Upper lobe of left lung (tissue), 6 donors: ENCODE data around the gene ASIP. TPM values are rescaled to one million over a fixed set of nuclear protein-coding genes. Genes with fewer than 3 reads are reported as not detected.
A peak's percentile ranks its signal among the peaks of the same experiment; 100 is the strongest.
"Not testable (repeated sequence)": the region's sequence is repeated elsewhere in the genome, so short reads cannot be mapped to it uniquely, and the experiment has no call there.

Source experiments
- ATAC-seq, 2 donors: fragments of 200-7000 bp; cut with Tn5 transposase; one replicate each; pipeline ENCODE4 v1.9.1; 2022; ENCODE audit warnings: mild to moderate bottlenecking in 2 of 2, moderate library complexity in 2 of 2; ENCODE audit not compliant: low FRiP score in 2 of 2
- DNase-seq, 2 donors: peaks; one replicate each; pipeline ENCODE4 v3.0.0-alpha.2; 2019 to 2020
- H3K27ac ChIP-seq, 4 donors: fragments of 200-600 bp; sonication (generic); one replicate each; pipeline ENCODE4 v1.5.1; 2016 to 2019
- H3K27me3 ChIP-seq, 4 donors: fragments of 200-600 bp; sonication (generic); one replicate each; pipeline ENCODE4 v1.5.1; 2017 to 2019
- H3K36me3 ChIP-seq, 4 donors: fragments of 200-600 bp; sonication (generic); one replicate each; pipeline ENCODE4 v1.5.1; 2016 to 2019
- H3K4me1 ChIP-seq, 4 donors: fragments of 200-600 bp; sonication (generic); one replicate each; pipeline ENCODE4 v1.5.1; 2018 to 2019
- H3K4me3 ChIP-seq, 4 donors: fragments of 200-600 bp; sonication (generic); one replicate each; pipeline ENCODE4 v1.5.1; 2017 to 2019; ENCODE audit warnings: mild to moderate bottlenecking in 2 of 4, moderate library complexity in 1 of 4
- H3K9me3 ChIP-seq, 4 donors: fragments of 200-600 bp; sonication (generic); one replicate each; pipeline ENCODE4 v1.5.1; 2018 to 2019
- EP300 ChIP-seq, 4 donors: sonication (generic); formaldehyde crosslinking; IDR thresholded peaks; one replicate each; pipeline ENCODE4 v1.5.1; 2017; ENCODE audit warnings: antibody characterized with exemption in 4 of 4, control low read depth in 2 of 4
- POLR2A ChIP-seq, 4 donors: fragments of 450-650 bp; IDR thresholded peaks; one replicate each; pipeline ENCODE4 v1.5.1; 2016 to 2017; ENCODE audit warnings: antibody characterized with exemption in 4 of 4, mild to moderate bottlenecking in 2 of 4
- POLR2AphosphoS5 ChIP-seq, 2 donors: sonication (generic); formaldehyde crosslinking; IDR thresholded peaks; one replicate each; pipeline ENCODE4 v1.5.1; 2017; ENCODE audit warnings: antibody characterized with exemption in 2 of 2
- WGBS, 2 donors: methylation state at CpG; one replicate each; pipeline ENCODE4 v1.1.5; 2017 to 2018; 5-methylcytosine and 5-hydroxymethylcytosine counted together
- total RNA-seq, 6 donors: library from RNA; depleted of rRNA in 4 of 6; stranded (reverse); fragments of >200 nt in 4 of 6; gene quantifications; one replicate each; pipeline versions ENCODE4 v1.1.0 to v1.2.1, GENCODE V29; 2016 to 2021
- TF ChIP-seq, protein P1 (sequence below), 6 experiments: fragments of 450-650 bp in 4 of 6; fragments of 200-600 bp in 2 of 6; sonication (generic) in 2 of 6; IDR thresholded peaks; one replicate each; pipeline ENCODE4 v1.5.1; 2016 to 2019; ENCODE audit warnings: antibody characterized with exemption in 6 of 6
- donor health status: DM: no; HTN: no; CAD: no; lungs with moderate emphysema.
- donor health status: DM: no; HTN: yes; CAD: no; lungs with severe emphysema.

The ASIP gene
- total RNA-seq, 6 donors from 2014 or later, result 0.47 to 0.54 TPM; not detected in 4

DNA sequence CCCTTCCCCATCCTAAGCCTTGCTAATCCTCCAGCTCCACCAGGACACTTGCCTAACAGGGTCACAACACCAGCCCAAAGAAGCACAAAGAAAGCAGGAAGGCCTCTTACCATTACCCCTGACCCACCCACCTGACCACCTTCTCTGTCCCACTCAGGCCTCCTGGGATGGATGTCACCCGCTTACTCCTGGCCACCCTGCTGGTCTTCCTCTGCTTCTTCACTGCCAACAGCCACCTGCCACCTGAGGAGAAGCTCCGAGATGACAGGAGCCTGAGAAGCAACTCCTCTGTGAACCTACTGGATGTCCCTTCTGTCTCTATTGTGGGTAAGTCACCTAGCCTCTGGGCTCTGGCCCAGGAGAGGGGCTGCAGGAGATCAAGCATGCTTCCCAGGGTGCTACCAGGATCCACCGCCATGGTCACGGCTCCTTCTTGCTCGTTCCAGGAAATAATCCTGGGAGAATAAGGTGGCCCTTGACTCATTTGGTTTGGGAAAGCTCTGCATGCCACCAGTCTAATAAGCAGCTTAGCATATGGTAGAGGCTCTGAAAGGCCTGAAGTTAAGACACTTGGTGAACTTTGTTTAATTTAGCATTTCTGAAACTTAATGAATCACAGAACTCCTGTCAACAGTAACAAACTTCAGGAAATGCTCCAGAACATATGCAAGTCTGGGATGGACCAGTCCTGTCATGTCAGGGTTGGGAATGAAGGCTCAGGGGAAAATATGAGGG, 19.2 kb downstream of the ASIP start:
- Histone ChIP-seq H3K4me3 (no peak overlapping the region), H3K27me3 (no peaks in the 10 kb centered on the region), H3K4me1 (peaks cover 3 to 5% (median 4%) of the 10 kb centered on the region in 4 donors), H3K36me3 (no peaks in the 10 kb centered on the region), H3K9me3 (no peaks in the 10 kb centered on the region), H3K27ac (no peak overlapping the region)
- DNase-seq, result no peak
- ATAC-seq, result no peak
- no peak for TF ChIP-seq POLR2AphosphoS5 (IDR thresholded peaks at IDR 0.05)
- TF ChIP-seq, protein P1, sequence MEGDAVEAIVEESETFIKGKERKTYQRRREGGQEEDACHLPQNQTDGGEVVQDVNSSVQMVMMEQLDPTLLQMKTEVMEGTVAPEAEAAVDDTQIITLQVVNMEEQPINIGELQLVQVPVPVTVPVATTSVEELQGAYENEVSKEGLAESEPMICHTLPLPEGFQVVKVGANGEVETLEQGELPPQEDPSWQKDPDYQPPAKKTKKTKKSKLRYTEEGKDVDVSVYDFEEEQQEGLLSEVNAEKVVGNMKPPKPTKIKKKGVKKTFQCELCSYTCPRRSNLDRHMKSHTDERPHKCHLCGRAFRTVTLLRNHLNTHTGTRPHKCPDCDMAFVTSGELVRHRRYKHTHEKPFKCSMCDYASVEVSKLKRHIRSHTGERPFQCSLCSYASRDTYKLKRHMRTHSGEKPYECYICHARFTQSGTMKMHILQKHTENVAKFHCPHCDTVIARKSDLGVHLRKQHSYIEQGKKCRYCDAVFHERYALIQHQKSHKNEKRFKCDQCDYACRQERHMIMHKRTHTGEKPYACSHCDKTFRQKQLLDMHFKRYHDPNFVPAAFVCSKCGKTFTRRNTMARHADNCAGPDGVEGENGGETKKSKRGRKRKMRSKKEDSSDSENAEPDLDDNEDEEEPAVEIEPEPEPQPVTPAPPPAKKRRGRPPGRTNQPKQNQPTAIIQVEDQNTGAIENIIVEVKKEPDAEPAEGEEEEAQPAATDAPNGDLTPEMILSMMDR (IDR thresholded peaks at IDR 0.05), result no peak
- no peak for TF ChIP-seq POLR2A (IDR thresholded peaks at IDR 0.05)
- no peak for TF ChIP-seq EP300 (IDR thresholded peaks at IDR 0.05)
- 94 to 96% methylated on average over 5 of the region's 5 CpGs for WGBS, 2 donors

DNA sequence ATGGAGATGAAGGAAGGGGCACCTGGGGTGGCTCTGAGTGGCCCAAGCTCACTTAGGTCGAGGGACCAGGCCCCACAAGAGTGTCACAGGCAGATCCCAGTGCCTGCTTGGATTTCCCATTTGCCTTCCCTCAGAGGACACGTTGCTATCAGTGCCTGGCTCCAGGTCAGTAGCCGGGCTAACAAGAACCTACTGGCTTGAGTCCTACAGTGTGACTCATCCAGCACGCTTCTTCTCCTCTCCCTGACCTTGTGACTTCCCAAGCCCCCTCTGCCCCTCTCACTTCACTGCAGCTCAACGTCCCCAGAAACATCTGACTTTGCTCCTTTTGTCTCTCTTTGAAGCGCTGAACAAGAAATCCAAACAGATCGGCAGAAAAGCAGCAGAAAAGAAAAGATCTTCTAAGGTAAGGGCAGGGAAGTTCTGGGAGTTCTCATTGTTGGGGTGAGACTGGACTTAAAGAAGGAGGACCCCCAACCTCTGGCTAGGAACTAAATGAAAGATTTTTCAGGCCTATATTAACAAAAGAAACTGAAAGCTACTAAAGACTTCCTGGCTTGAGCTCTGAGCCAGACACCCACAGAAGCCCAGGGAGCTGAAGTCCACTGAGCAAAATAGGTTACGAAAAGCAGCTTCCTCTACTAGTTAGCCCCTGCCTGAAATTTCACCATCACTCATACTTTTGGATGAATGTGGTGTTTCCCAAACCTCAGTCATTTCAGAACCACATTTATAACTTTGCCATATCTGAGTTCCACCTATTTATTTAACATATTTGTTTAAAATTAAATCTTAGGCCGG, 21.5 kb downstream of the ASIP start:
- peak; percentile 53 to 70 for ATAC-seq
- peak overlapping the region; percentile 45 to 77 (median 67) for H3K27ac ChIP-seq
- DNase-seq, result peak in 1 of 2 donors; percentile 33

DNA sequence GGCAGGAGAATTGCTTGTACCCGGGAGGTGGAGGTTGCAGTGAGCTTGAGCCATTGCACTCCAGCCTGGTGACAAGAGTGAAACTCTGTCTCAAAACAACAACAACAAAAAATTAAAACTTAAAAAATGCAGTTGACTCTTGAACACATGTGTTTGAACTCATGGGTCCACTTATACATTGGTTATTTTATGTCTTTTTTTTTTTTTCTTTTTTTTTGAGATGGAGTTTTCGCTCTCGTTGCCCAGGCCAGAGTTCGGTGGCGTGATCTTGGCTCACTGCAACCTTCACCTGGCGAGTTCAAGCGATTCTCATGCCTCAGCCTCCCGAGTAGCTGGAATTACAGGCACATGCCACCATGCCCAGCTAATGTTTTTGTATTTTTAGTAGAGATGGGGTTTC, 22.2 kb downstream of the ASIP start:
- not testable (repeated sequence) for H3K4me1 ChIP-seq, H3K36me3 ChIP-seq, H3K9me3 ChIP-seq, H3K27me3 ChIP-seq, H3K4me3 ChIP-seq, DNase-seq, ATAC-seq
- peak overlapping the region in 1 of 4 donors; percentile 77 for H3K27ac ChIP-seq
- WGBS, 2 donors, result 98% methylated on average over 8 of the region's 8 CpGs

More for the DNA sequence above, 21.5 kb downstream of the ASIP start:
- TF ChIP-seq POLR2A (IDR thresholded peaks at IDR 0.05), result no peak
- no peak for TF ChIP-seq EP300 (IDR thresholded peaks at IDR 0.05)
- TF ChIP-seq, protein P1 (IDR thresholded peaks at IDR 0.05), result no peak
- Histone ChIP-seq H3K4me3 (no peak overlapping the region), H3K27me3 (no peaks in the 10 kb centered on the region), H3K4me1 (peaks cover 3 to 5% (median 4%) of the 10 kb centered on the region in 4 donors), H3K36me3 (no peaks in the 10 kb centered on the region), H3K9me3 (no peaks in the 10 kb centered on the region)
- 57 to 61% methylated on average over 9 of the region's 9 CpGs for WGBS, 2 donors

DNA sequence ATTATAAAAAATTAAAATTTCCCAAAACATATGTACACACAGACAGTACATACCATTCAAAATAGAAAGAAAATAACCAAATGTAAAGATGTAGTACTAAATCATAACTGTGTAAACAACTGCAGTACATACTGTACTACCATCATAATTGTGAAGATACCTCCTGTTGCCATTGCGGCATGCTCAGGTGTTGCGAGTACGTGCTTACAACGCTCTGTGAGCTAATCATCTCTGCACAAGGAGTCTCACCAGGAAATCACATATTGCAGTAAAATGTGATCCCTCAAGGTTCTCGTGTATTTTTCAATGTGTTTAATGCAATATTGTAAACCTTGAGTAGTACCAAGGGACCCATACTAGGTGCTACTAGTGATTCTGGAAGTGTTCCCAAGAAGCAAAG, 22.9 kb downstream of the ASIP start:
- no peak for ATAC-seq
- TF ChIP-seq POLR2A (IDR thresholded peaks at IDR 0.05) (no peak), POLR2AphosphoS5 (IDR thresholded peaks at IDR 0.05) (no peak), EP300 (IDR thresholded peaks at IDR 0.05) (no peak)
- TF ChIP-seq, protein P1 (IDR thresholded peaks at IDR 0.05), result no peak
- H3K27me3 ChIP-seq, result no peaks in the 10 kb centered on the region
- no peak overlapping the region for H3K4me3 ChIP-seq
- H3K4me1 ChIP-seq, result peaks cover 10 to 11% (median 10%) of the 10 kb centered on the region in 4 donors
- no peak for DNase-seq
- H3K36me3 ChIP-seq, result no peaks in the 10 kb centered on the region
- H3K9me3 ChIP-seq, result no peaks in the 10 kb centered on the region
- H3K27ac ChIP-seq, result no peak overlapping the region
- WGBS, 2 donors, result 83 to 97% methylated on average over 5 of the region's 5 CpGs

DNA sequence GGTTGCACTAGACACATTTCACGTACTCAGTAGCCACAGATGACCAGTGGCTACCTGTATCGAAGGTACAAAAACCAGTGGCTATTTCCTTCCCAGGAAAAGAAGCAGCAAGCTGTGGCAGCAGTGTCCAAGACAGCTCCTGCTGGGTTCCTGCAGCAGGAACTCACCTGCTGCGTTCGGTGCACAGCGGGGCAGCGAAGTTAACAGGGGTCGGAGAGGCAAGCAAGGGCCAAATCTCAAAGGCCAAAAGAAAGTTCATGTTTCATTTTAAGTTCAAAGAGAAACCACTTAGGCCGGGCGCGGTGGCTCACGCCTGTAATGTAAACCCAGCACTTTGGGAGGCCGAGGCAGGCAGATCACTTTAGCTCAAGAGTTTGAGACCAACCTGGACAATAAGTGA, 26.9 kb downstream of the ASIP start:
- no peak for TF ChIP-seq POLR2A (IDR thresholded peaks at IDR 0.05)
- TF ChIP-seq POLR2AphosphoS5 (IDR thresholded peaks at IDR 0.05), result no peak
- no peak for TF ChIP-seq EP300 (IDR thresholded peaks at IDR 0.05)
- TF ChIP-seq, protein P1 (IDR thresholded peaks at IDR 0.05), result no peak
- DNase-seq (no peak), ATAC-seq (no peak)
- Histone ChIP-seq H3K4me1 (peaks cover 8 to 21% (median 13%) of the 10 kb centered on the region in 4 donors), H3K36me3 (no peaks in the 10 kb centered on the region), H3K4me3 (no peak overlapping the region), H3K27me3 (no peaks in the 10 kb centered on the region), H3K9me3 (no peaks in the 10 kb centered on the region), H3K27ac (no peak overlapping the region)
- WGBS, 2 donors, result 97 to 99% methylated on average over 12 of the region's 12 CpGs
